ENCODE results near the gene TRPM1.

The TRPM1 gene

DNA sequence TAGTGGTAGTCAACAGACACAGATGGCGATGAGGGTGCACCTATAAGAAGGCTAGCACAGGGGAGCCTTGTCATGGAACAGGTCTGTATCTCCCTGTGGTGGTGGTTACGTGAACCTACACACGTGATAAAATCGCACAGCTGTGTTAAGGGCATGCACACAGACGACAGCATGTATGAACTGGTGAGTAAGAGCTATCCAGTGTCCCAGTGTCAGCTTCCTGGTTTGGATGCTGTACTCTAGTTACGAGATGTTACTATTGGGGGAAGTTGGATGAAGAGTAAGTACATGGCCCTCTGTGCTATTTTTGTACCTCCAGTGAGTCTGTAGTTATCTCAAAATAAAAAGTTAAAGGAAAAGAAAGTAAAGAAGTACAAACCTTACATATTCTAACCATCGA is 148.3 kb downstream of the TRPM1 start:
- DNase-seq, result no peak
- Histone ChIP-seq H3K27me3 (replicated peaks; ENCODE audit: insufficient read depth, low read length) (no peaks in the 10 kb centered on the region), H3K4me1 (ENCODE audit: low read length) (no peaks in the 10 kb centered on the region), H3K27ac (ENCODE audit: low read length) (no peak overlapping the region), H3K36me3 (replicated peaks; ENCODE audit: insufficient read depth, low read length) (peaks cover 46% of the 10 kb centered on the region), H3K79me2 (ENCODE audit: low read length) (peaks cover 26% of the 10 kb centered on the region), H3F3A (ENCODE audit: insufficient read depth, low read length) (no peaks in the 10 kb centered on the region), H4K20me1 (ENCODE audit: insufficient read depth, low read length) (no peaks in the 10 kb centered on the region), H3K4me3 (ENCODE audit: low read length) (no peak overlapping the region), H2AFZ (ENCODE audit: low read length) (no peak overlapping the region), H3K9ac (ENCODE audit: low read length) (no peak overlapping the region), H3K9me2 (replicated peaks; ENCODE audit: insufficient read depth, low read length) (no peaks in the 10 kb centered on the region), H3K9me3 (replicated peaks; ENCODE audit: insufficient read depth, low read length) (no peaks in the 10 kb centered on the region), H3K4me2 (ENCODE audit: low read depth, low read length) (no peak overlapping the region)
- TF ChIP-seq, protein P1, sequence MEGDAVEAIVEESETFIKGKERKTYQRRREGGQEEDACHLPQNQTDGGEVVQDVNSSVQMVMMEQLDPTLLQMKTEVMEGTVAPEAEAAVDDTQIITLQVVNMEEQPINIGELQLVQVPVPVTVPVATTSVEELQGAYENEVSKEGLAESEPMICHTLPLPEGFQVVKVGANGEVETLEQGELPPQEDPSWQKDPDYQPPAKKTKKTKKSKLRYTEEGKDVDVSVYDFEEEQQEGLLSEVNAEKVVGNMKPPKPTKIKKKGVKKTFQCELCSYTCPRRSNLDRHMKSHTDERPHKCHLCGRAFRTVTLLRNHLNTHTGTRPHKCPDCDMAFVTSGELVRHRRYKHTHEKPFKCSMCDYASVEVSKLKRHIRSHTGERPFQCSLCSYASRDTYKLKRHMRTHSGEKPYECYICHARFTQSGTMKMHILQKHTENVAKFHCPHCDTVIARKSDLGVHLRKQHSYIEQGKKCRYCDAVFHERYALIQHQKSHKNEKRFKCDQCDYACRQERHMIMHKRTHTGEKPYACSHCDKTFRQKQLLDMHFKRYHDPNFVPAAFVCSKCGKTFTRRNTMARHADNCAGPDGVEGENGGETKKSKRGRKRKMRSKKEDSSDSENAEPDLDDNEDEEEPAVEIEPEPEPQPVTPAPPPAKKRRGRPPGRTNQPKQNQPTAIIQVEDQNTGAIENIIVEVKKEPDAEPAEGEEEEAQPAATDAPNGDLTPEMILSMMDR (IDR thresholded peaks at IDR 0.05; ENCODE audit: low read length), result no peak
- no peak for TF ChIP-seq EZH2 (optimal IDR thresholded peaks at IDR 0.05; ENCODE audit: low read depth, low read length)
- no peak for TF ChIP-seq EZH2phosphoT487 (IDR thresholded peaks at IDR 0.05; ENCODE audit: low read length)
